Omental fat pad (tissue), 4 donors: ENCODE measurements around the gene RNF207. TPM values are rescaled to one million over a fixed set of nuclear protein-coding genes. Genes with fewer than 3 reads are reported as not detected.
A peak's percentile ranks its signal among the peaks of the same experiment; 100 is the strongest.

ENCODE experiments used
- ATAC-seq: fragments of 150-250 bp; one replicate; pipeline ENCODE4 v1.9.1; 2016; ENCODE audit warnings: mild to moderate bottlenecking, moderate library complexity; ENCODE audit not compliant: low FRiP score
- DNase-seq: peaks from one replicate; pipeline ENCODE4 v3.0.0-alpha.2; 2019; ENCODE audit warnings: low spot score
- CTCF ChIP-seq, 3 donors: fragments of 450-650 bp; IDR thresholded peaks; one replicate each; pipeline ENCODE4 v1.5.1; 2016 to 2017; ENCODE audit warnings: antibody characterized with exemption in 3 of 3, mild to moderate bottlenecking in 3 of 3, moderate library complexity in 2 of 3
- total RNA-seq, 4 donors: library from RNA; depleted of rRNA; stranded (reverse); fragments of >200 nt; gene quantifications; one replicate each; pipeline ENCODE4 v1.1.0, GENCODE V29; 2016

Gene RNF207, protein sequence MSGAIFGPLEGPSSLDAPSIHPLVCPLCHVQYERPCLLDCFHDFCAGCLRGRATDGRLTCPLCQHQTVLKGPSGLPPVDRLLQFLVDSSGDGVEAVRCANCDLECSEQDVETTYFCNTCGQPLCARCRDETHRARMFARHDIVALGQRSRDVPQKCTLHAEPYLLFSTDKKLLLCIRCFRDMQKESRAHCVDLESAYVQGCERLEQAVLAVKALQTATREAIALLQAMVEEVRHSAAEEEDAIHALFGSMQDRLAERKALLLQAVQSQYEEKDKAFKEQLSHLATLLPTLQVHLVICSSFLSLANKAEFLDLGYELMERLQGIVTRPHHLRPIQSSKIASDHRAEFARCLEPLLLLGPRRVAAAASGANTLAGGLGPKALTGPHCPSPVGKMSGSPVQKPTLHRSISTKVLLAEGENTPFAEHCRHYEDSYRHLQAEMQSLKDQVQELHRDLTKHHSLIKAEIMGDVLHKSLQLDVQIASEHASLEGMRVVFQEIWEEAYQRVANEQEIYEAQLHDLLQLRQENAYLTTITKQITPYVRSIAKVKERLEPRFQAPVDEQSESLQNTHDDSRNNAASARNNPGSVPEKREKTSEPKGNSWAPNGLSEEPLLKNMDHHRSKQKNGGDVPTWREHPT
- 10 to 100 TPM in 2 of 4 donors, 1 to 10 TPM in 2; 5.2 to 48.2 (median 9.5) TPM for total RNA-seq

GRCh38 chr1:6205849-6206519 is at the start of gene RNF207:
Gene RNF207, plus strand, starts transcription at chr1:6206119. Its CDS starts 417 bp downstream, at chr1:6206536.
- no peak for DNase-seq

DNA sequence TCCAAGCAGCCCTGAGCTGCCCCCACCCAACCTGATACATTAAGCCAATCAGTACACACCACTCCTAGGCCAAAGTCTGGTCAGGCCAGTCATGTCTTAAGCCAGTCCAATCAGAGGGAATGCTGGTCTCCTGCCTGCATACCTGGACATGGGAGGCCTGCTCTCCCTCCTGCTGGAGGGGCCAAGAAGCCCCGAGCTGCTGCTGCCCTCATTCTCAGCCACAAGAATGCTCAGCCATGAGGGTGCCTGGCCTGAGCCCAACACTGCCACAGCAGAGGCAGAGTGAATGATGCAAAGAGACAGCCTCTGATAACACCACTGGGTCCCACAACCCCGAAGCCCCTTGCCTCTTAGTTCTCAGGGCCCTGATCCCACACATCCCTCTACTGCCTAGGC is 48.8 kb upstream of the RNF207 start:
- ATAC-seq, result no peak
- TF ChIP-seq CTCF (IDR thresholded peaks at IDR 0.05), result no peak
- no peak for DNase-seq

More at GRCh38 chr1:6205849-6206519, at the start of gene RNF207:
- TF ChIP-seq CTCF (IDR thresholded peaks at IDR 0.05), result no peak
- ATAC-seq, result peak; percentile 69

DNA sequence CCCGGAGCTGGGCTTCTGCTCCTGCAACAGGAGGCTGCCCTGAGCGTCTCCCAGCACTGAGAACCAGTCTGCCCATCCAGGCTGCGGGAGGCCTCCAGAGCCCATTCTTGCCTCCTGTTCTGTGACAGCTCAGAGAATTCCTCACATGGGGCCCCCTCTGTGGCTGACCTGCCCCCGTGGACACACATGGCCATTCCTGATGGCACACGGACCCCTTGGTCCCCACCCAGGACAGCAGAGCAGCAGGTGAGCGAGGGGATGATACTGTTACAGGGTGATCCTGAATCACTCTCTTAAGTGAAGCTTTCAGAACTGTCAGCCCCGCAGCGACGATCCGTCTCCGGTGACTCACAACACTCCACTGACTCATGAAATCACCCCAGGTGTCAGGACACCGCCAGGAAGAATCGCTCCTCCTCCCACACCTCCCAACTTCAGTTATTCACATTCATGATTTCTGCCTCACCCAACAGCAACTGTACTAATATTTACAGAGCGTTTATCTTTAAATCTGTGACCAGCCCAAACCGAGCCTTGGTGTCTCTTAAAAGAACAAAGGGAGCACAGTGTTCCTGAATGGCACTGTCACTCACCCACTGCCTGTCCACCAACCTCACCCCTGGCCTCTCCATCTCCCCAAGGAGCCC is 48.3 kb upstream of the RNF207 start:
- TF ChIP-seq CTCF (IDR thresholded peaks at IDR 0.05), result no peak
- no peak for DNase-seq
- no peak for ATAC-seq

DNA sequence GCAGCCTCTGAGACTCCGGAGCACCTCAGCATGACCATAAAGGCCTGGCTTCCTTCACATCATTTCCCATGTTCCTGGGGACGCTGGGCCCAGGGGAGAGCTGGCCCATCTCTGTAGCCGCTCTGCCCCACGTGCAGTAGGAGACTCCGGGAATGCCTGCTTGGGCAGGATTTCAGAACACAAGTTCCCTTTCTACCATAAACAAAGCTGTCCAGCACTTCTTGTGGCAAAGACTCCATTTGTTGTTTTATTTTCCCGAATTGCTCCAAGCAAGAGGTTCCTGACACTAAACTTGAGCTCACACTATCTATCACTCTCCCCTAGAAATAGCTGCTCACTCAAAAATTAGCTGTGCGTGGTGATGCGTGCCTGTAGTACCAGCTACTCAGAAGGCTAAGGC is 47.7 kb upstream of the RNF207 start:
- TF ChIP-seq CTCF (IDR thresholded peaks at IDR 0.05), result no peak
- DNase-seq (no peak), ATAC-seq (no peak)

GRCh38 chr1:6162341-6162740 is 43.6 kb upstream of the RNF207 start:
- no peak for ATAC-seq
- TF ChIP-seq CTCF (IDR thresholded peaks at IDR 0.05), result no peak
- no peak for DNase-seq

DNA sequence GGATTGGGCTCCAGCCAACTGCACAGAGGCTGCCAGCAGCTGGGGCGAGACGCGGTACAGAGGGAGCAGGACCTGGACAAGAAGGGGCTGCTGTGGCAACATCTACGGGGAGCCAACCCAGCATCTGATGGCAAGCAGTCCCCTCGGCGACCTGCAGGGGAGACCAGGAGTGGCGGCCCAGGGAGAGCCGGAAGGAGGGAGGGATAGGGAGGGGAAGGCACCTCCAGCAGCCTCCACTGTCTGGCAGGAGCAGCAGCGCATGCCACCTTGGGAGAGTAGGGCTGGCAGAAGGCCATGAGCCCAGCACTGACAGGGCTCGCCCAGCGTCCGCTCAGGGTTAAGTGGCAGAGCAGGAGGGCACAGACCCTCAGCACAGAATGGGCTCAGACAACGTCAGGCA is 43.1 kb upstream of the RNF207 start:
- ATAC-seq (no peak), DNase-seq (no peak)
- TF ChIP-seq CTCF (IDR thresholded peaks at IDR 0.05), result no peak
